ENCODE results near the gene OPCML. TPM values are rescaled to one million over a fixed set of nuclear protein-coding genes. Genes with fewer than 3 reads are reported as not detected.

OPCML gene
- total RNA-seq, 1 experiment from 2014 or later, result not detected

DNA sequence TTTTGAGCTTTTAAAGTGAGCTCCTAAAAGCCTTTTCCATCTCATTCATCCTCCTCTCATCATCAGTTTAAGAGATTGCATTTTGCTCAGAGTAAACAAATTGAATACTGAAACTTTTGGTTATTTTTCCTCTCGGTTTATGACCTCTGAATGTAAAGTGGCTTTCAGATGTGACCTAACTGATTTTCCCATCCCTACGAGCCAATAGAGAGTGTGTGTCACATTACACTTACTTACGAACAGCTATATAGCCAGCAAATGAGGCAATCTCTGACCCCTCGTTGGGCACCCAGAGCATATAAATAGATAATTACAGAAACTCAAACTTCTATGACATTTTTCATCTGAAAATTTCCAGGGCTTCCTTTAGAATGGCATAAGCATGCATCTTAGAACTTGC, 317.7 kb downstream of the OPCML start:
- H3K27me3 ChIP-seq (ENCODE audit: control insufficient read depth, insufficient read depth, low read length), result peaks cover 5% of the 10 kb centered on the region; the same call in 1 of the 2 replicates
- TF ChIP-seq POLR2AphosphoS5 (IDR thresholded peaks at IDR 0.05; ENCODE audit: low read depth, low read length) (no peak), SIN3A (IDR thresholded peaks at IDR 0.05; ENCODE audit: borderline replicate concordance, insufficient read depth, low read depth, low read length) (no peak), TCF7L2 (IDR thresholded peaks at IDR 0.05; ENCODE audit: low read depth, low read length) (no peak), REST (IDR thresholded peaks at IDR 0.05; ENCODE audit: insufficient read depth in 1 of 2, low read depth in 2 of 2, low read length in 1 of 2) (no peak)
- TF ChIP-seq, protein P1, sequence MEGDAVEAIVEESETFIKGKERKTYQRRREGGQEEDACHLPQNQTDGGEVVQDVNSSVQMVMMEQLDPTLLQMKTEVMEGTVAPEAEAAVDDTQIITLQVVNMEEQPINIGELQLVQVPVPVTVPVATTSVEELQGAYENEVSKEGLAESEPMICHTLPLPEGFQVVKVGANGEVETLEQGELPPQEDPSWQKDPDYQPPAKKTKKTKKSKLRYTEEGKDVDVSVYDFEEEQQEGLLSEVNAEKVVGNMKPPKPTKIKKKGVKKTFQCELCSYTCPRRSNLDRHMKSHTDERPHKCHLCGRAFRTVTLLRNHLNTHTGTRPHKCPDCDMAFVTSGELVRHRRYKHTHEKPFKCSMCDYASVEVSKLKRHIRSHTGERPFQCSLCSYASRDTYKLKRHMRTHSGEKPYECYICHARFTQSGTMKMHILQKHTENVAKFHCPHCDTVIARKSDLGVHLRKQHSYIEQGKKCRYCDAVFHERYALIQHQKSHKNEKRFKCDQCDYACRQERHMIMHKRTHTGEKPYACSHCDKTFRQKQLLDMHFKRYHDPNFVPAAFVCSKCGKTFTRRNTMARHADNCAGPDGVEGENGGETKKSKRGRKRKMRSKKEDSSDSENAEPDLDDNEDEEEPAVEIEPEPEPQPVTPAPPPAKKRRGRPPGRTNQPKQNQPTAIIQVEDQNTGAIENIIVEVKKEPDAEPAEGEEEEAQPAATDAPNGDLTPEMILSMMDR (IDR thresholded peaks at IDR 0.05), result no peak
- ATAC-seq (no peak), DNase-seq (ENCODE audit: low read depth, low spot score) (no peak)
- no peaks in the 10 kb centered on the region for H3K4me1 ChIP-seq (ENCODE audit: control insufficient read depth, insufficient read depth, low read length)
- in situ Hi-C loops (cut with HindIII; ENCODE audit: low pct_unique_long_range_greater_than_20kb, low sequenced_read_pairs) (no loop called here), intact Hi-C loops (cut with micrococcal nuclease; ENCODE audit: unreplicated experiment) (no loop called here)
- ChIA-PET CTCF (no interaction called here), POLR2A (no interaction called here)
- H3K36me3 ChIP-seq (ENCODE audit: control insufficient read depth, insufficient read depth, low read length), result no peaks in the 10 kb centered on the region
- no peak overlapping the region for H3K27ac ChIP-seq (ENCODE audit: low read length)
- no peaks in the 10 kb centered on the region for H3K9me3 ChIP-seq (ENCODE audit: control insufficient read depth, insufficient read depth, low read depth, low read length)
- no peak overlapping the region for H3K4me3 ChIP-seq (ENCODE audit: low read depth in 2 of 2, low read length in 2 of 2)
- BruUV-seq (replicated peaks), result no TSS peak

DNA sequence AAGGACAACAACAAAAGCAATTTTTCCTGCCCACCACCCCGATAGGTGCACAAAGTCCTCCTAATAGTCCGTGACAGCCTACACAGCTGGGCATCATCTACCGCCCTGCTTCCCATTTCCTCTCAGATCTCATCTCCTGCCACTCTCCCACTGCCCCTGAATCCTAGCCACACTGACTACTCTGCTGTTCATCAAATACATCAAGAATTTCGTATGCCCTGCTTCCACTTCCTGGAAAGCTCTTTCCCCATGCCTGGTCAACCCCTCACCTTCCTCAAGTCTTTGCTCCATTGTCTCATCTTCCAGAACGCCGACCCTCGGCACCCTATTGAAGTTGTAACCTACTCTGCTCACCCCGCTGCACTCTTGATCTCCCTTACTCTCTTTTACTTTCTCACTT, 320.1 kb downstream of the OPCML start:
- POLR2A ChIA-PET, result no interaction called here
- intact Hi-C loops (cut with micrococcal nuclease; ENCODE audit: unreplicated experiment), result no loop called here
- TF ChIP-seq REST (IDR thresholded peaks at IDR 0.05; ENCODE audit: insufficient read depth in 1 of 2, low read depth in 2 of 2, low read length in 1 of 2) (no peak), TCF7L2 (IDR thresholded peaks at IDR 0.05; ENCODE audit: low read depth, low read length) (no peak), POLR2AphosphoS5 (IDR thresholded peaks at IDR 0.05; ENCODE audit: low read depth, low read length) (no peak), SIN3A (IDR thresholded peaks at IDR 0.05; ENCODE audit: borderline replicate concordance, insufficient read depth, low read depth, low read length) (no peak)
- TF ChIP-seq, protein P1 (IDR thresholded peaks at IDR 0.05), result no peak
- no TSS peak for BruUV-seq (replicated peaks)
- CTCF ChIA-PET, result interaction anchor here (0.6 kb wide), 1 partner anchor 1890 kb away, joined by 9 read pairs; no protein-coding TSS in a partner anchor
- H3K27ac ChIP-seq (ENCODE audit: low read length), result no peak overlapping the region
- H3K4me3 ChIP-seq (ENCODE audit: low read depth in 2 of 2, low read length in 2 of 2), result no peak overlapping the region
- no peaks in the 10 kb centered on the region for H3K9me3 ChIP-seq (ENCODE audit: control insufficient read depth, insufficient read depth, low read depth, low read length)
- peaks cover 5% of the 10 kb centered on the region; the same call in 1 of the 2 replicates for H3K27me3 ChIP-seq (ENCODE audit: control insufficient read depth, insufficient read depth, low read length)
- no peaks in the 10 kb centered on the region for H3K36me3 ChIP-seq (ENCODE audit: control insufficient read depth, insufficient read depth, low read length)
- in situ Hi-C loops (cut with HindIII; ENCODE audit: low pct_unique_long_range_greater_than_20kb, low sequenced_read_pairs), result no loop called here
- DNase-seq (ENCODE audit: low read depth, low spot score), result no peak
- no peaks in the 10 kb centered on the region for H3K4me1 ChIP-seq (ENCODE audit: control insufficient read depth, insufficient read depth, low read length)
- ATAC-seq, result no peak
